Fibroblast of skin of right biceps (primary cell): Measurements from ENCODE around the gene IKBIP.
"Not testable (repeated sequence)": the region's sequence is repeated elsewhere in the genome, so short reads cannot be mapped to it uniquely, and the experiment has no call there.

Experiments used
- DNase-seq: peaks from one replicate; pipeline ENCODE4 v3.0.0-alpha.2; 2013

The IKBIP gene

GRCh38 chr12:98635657-98636323 is 8.8 kb downstream of the IKBIP start:
- peak; percentile 70 for DNase-seq

DNA sequence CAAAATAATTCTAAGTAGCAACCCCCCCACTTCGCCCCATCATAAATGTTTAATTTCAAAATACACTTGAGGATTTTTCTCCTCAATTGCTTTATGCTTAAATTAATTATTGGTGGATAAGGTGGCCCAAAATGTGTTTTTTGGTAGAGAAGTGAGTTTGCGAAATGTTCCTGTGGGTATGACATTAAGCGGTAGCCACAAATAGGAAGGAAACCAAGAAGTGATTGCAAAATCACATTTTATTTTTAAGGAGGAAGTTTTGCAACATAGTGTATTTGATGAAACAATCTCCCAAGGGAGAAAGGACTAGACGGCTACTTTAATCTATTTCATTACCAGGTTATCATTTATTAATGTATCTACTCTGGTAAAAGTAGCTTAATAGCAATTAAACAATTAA is 25.6 kb downstream of the IKBIP start:
- peak; percentile 42 for DNase-seq

DNA sequence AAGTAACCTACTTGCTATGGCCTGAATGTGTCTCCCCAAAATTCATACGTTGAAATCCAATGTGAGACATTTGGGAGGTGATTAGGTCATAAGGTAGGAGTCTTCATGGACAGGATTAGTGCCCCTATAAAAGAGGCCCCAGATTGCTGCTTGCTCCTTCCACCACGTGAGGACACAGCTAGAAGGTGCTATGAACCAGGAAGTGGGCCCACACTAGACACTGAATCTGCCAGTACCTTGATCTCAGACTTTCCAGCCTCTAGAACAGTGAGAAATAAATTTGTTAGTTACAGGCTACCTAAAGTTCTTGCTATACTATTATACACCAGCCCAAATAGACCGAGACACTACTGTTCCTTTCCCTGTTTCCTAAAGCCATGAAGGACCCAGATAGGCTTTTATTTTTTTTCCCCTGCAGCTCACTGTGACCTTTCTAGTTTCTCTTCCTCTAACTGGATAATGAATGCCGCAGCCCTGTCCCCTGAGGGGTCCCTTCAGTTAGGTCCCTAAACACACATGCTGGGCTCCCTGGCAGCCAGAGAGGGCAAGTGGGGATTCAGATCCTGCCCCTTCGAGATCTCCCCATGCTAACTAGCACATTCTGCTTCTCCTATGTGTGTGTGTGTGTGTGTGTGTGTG is 31.8 kb downstream of the IKBIP start:
- DNase-seq = no peak

- DNase-seq = no peak
These were observed 34.0 kb downstream of the IKBIP start for GRCh38 chr12:98610596-98610995.

DNA sequence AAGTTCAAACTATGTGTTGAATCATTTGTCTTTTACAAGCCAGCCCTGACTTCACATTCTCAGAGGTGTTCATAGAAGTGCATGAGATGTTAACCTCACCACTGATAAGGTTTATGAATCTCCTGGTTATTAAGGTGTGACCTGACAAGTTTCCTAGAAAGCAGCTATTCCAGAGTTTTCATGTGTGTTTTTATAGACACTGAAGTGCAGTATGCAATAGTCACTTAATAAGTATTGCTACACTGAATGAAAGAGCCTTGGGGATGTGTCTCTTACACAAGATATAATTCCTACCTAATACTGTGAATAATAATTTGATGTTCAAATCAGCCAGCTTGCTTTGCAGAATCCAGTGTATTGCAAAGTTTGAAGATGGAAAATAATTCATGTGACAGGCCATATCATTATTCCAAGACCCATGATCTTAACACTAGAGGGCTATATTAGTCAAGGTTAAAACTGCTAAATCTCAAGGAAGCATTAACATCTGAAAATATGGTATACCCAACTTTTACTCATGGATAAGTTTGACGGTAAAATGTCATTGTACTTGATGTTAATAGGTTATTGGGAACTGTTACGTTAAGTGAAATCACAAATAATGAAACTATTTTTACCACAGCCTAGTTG is 38.1 kb downstream of the IKBIP start:
- DNase-seq = no peak

DNA sequence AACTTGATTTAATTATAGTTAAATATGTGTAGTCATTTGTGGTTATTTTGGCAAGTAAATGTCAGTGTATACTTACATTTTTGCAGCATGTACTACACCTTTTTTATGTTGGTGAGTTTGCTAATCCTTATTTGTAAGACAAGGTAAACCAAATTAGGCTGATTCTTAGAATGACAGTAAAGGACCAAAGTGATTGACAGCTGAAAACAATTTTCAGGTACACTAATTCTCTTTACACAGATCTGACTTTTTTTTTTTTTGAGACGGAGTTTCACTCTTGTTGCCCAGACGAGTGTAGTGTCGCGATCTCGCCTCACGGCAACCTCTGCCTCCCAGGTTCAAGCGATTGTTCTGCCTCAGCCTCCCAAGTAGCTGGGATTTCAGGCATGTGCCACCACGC is 42.7 kb downstream of the IKBIP start:
- DNase-seq = no peak

GRCh38 chr12:98597313-98597712 is 47.3 kb downstream of the IKBIP start:
- not testable (repeated sequence) for DNase-seq

DNA sequence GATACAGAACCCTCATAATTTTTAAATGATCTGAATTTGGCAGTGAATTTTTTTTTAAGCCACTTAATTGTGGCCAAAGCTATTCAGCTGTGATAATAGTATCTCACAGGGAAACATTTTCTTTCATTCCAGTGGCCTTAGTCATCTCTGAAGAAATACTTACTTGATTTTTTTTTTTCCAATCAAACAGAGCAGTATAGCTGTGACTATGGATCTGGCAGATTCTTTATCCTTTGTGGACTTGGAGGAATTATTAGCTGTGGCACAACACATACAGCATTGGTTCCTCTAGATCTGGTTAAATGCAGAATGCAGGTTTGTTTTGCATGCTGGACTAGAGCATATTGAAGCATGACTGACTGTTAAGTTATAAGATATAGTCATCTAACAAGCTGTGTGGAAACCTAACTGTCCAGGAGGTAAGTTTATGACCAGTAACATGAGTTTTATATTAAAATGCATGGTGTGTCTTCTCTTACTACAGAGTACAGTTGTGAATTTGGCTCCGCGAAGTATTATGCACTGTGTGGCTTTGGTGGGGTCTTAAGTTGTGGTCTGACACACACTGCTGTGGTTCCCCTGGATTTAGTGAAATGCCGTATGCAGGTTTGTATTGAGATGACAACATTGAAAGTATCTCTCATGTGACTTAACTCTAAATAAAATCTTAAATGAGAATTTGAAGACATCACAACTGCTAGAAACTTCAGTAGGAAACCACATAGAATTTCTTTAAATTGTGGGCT is 49.2 kb downstream of the IKBIP start:
- peak; percentile 81 for DNase-seq

DNA sequence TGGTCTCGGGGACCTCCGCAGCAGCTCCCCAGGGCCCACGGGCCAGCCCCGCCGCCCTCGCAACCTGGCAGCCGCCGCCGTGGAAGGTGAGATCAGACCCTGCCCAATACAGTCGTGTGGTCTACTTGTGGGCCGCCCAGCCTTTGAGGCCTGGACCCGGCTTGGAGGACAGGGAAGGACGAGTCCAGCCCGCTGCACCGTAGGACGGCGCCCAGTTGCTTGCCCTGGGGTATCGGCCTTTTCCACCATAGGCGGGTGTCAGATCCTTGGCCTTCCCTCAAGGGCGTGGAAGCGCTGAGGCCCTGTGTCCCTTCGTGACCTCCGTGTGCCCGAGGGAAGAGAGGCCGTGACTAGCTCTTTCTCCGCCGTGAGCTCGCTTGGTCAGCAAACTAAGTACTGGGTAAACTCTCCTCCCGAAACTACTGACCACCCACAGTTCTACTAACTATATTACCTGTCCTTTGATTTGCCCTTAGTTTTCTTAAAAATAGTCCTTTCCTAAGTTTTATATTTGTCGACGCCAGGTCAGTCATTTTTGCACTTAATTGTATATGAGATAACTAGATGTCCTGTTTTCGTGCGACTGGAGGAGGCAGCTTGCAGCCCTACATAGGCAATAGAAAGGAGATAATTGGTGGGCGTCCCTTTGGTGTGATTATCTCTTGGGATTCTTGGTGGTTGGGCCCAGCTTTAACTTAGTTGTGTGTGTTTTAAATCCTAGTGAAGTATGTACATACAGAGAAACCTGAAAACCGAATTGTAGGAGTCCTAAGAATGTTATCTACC is 50.3 kb downstream of the IKBIP start:
- DNase-seq = peak; percentile 11

DNA sequence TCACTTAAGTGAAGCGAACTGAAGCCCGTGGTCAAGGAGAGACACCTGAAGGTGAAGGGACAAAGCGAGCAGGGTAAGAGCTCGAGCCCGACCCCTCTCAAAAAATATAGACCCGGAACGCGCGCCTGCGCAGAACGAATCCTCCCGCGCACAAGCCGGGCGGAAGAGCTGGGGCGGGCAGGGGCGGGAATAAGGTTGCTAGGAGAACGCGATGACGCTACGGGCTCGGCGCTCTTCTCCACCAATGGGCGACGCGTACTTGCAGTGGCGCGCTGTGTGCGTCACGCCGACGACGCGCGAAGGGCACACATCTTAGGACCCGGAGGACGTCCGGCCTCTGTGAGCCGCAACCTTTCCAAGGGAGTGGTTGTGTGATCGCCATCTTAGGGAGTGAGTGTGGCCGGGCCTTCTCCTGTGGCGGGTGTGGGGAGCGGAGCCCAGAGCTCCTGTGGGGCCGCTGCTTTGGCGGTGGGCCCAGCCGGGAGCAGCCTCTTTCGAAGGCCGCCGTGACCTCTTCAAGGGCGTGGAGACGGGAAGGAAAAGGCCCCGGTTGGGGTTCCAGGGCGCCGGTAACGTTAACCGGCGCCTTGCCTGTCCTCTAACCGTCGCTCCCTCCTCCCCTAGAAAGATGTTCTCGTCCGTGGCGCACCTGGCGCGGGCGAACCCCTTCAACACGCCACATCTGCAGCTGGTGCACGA is 51.1 kb downstream of the IKBIP start, which contains the start of gene SLC25A3:
TSS of gene SLC25A3 (plus strand) at position 336 of the 699 bp plus-strand sequence. CDS start at position 629, 293 bp downstream.
- peak; percentile 98 for DNase-seq

DNA sequence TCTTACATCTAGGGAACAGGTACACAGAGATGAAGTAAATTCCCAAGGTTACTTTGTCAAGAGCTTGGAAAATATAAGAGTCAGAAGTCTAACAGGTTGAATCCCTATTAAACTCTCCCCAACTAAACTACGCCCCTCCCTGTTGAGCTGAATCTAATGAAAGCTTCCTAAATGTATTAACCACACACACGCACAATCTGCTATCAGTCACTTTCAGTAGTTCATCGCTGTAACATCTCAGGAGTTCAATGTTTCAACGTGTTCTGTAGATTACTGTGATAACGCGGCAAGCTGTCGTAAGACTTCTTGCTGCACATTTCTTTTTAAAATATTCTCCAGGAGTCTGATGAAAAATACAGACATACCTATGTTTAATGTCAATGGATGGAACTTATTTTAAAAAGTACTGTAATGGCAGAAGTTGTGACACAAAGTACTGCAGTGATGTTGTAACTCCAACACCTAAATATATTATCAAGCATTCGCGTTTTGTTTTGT is 51.7 kb downstream of the IKBIP start:
- DNase-seq = peak; percentile 12

DNA sequence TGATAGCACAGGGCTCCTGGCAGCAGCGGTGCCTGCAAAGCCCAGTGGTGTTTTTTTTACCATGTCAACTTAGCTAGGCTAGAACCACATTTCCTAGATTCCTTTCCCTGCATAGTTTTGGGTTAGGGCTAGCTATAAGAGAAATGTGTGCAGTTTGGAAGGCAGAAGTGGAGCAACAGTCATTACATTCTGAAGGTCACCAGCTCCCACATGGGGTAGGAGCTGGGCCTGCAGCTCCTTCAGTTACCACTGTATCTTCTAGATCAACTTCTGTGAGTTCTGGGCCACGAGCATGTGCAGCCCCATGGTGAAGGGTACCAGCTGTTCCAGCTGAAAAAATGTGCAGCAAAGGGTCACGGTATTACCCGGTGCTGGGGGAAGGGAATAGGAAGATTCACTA is 53.4 kb downstream of the IKBIP start:
- no peak for DNase-seq

DNA sequence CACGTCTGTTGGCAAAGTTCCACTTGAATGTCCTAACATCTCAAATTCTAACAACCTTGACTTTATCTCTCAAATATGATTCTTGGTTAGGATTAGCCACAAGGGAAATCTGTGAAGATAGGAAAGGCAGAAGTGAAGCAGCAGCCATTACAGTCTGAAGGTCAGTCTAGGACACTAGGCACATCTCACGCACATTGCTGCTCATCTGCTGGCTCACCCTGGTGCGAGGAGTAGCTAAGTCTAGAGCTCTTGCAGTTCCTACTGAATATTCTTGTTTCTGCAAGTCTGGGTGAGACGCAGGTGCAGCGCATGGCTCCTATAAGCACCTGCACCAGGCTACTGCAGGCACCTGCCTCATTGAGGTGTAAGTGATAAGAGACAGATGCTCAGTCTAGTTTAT is 57.5 kb downstream of the IKBIP start:
- DNase-seq = no peak

GRCh38 chr12:98582093-98582492 is 62.5 kb downstream of the IKBIP start:
- peak; percentile 49 for DNase-seq

DNA sequence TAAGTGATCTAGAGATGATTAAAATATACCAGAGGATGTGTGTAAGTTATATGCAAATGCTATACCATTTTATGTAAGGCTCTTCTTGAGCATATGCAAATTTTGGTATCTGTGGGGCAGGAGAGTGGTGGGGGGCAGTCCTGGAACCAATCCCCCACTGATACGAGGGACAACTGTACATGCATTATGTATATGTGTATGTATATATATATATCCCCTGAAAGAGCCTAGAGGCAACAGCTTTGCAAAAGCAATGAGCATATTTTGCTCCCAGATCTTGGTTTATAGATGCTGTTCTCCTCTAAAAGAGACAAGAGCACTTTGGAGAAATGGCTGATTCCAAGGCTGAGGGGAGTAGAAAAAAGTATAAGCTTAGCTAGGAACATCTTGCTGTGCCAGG is 63.5 kb downstream of the IKBIP start:
- no peak for DNase-seq

DNA sequence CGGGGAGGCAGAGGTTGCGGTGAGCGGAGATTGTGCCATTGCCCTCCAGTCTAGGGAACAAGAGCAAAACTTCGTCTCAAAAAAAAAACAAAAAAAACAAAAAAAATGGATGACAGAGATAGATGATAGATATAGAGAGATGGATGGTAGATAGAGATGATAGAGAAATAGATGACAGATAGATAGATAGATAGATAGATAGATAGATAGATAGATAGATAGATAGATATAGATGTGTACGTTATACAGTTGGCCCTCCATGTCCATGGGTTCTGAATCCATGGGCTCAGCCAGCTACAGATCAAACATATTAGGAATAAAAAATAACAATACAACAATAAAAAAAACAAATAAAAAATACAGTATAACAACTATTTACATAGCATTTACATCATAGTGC is 63.9 kb downstream of the IKBIP start:
- no peak for DNase-seq

GRCh38 chr12:98579835-98580234 is 64.8 kb downstream of the IKBIP start:
- no peak for DNase-seq

DNA sequence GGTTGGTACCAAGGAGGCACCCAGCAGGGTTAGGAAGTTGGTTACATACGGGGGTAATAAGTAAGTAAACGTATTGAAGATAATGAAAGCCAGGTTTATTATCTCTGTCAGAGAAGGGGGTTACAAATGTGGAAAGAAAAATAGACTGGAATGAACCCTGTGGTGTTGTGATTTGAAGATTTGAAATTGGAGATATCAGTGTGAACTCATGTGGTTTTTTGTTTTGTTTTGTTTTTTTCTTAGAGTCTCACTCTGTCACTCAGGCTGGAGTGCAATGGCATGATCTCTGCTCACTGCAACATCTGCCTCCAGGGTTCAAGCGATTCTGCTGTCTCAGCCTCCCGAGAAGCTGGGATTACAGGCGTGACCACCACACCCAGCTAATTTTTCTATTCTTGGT is 65.2 kb downstream of the IKBIP start:
- DNase-seq = no peak

- peak; percentile 16 for DNase-seq
These were observed 65.8 kb downstream of the IKBIP start for GRCh38 chr12:98578821-98579220.

DNA sequence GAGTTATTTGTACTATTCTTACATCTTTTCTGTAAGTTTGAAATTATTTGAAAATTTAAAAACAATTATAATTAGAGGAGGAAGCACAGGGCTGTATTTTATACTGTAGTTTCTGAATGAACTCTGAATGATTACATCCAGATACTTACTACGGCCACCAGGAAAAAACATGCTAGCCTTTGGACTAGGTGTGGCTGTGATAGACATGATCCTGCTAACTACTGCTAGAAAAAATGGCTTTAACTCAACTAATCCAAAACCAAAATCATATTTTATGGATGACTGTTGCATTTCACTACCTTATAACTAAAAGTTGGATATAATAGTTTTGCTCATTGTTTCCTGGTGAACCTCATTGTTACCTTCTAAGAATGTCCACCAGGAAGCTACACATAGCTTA is 66.2 kb downstream of the IKBIP start:
- no peak for DNase-seq

- DNase-seq = not testable (repeated sequence)
These were observed 67.8 kb downstream of the IKBIP start for GRCh38 chr12:98576795-98577194.

DNA sequence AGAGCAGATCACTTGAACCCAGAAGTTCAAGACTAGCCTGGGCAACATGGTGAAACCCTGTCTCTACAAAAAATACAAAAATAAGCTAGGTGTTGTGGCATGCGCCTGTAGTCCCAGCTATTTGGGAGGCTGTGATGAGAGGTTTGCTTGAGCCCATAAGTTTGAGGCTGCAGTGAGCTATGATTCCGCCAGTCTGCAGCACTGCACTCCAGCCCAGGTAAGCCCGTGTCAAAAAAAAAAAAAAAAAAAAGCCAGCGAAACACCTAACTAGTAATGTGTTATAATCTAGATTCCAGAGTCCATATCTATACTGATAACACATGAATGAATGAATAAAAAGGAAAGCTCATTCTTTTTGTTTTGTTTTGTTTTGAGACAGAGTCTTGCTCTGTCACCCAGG is 69.6 kb downstream of the IKBIP start:
- DNase-seq = no peak
